B cell (primary cell): Measurements from ENCODE around the gene SLC25A21.

Experiments
- EZH2 ChIP-seq: IDR thresholded peaks from 2 replicates; pipeline ENCODE4 v1.6.1; 2012; ENCODE audit warnings: borderline replicate concordance, low read depth, mild to moderate bottlenecking, moderate library complexity, low read length; ENCODE audit not compliant: insufficient read depth, poor library complexity, severe bottlenecking
- TF ChIP-seq, protein P1 (sequence below): fragments of 200-600 bp; IDR thresholded peaks from one replicate; pipeline ENCODE4 v1.8.0; 2022; ENCODE audit warnings: antibody characterized with exemption, mild to moderate bottlenecking

DNA sequence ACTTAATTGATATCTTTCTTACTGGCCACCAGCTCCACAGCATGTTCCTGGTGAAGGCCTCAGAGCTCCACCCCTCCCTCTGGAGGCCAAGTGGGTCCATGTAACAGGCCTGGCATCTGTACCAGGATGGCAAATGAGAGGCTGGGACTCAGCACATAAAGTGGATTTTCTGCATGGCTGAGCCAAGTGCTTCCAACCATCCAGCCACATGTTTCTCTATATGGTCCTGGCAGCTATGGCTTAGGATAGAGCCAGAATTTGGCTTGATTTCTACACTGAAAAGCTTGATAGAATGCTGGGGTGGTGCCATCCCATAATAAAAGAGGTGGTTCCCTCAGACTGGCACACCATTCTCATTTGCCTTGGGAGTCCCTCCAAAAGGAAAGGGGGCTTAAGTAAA lies 416.6 kb downstream of the SLC25A21 start:
- TF ChIP-seq, protein P1, sequence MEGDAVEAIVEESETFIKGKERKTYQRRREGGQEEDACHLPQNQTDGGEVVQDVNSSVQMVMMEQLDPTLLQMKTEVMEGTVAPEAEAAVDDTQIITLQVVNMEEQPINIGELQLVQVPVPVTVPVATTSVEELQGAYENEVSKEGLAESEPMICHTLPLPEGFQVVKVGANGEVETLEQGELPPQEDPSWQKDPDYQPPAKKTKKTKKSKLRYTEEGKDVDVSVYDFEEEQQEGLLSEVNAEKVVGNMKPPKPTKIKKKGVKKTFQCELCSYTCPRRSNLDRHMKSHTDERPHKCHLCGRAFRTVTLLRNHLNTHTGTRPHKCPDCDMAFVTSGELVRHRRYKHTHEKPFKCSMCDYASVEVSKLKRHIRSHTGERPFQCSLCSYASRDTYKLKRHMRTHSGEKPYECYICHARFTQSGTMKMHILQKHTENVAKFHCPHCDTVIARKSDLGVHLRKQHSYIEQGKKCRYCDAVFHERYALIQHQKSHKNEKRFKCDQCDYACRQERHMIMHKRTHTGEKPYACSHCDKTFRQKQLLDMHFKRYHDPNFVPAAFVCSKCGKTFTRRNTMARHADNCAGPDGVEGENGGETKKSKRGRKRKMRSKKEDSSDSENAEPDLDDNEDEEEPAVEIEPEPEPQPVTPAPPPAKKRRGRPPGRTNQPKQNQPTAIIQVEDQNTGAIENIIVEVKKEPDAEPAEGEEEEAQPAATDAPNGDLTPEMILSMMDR = no peak
- no peak for TF ChIP-seq EZH2
